ENCODE results near the gene CD19. TPM values are rescaled to one million over a fixed set of nuclear protein-coding genes. Genes with fewer than 3 reads are reported as not detected.

Gene CD19
- total RNA-seq, 1 experiment from 2014 or later = not detected

GRCh38 chr16:28932339-28933141 lies 769 bp downstream of the CD19 start:
- BruUV-seq (replicated peaks) = no TSS peak
- ChIA-PET POLR2A (interaction anchor here (0.5 kb wide), 1 partner anchor 94 kb away, joined by 6 read pairs; no protein-coding TSS in a partner anchor), CTCF (interaction anchor here (0.6 kb wide), 1 partner anchor 45 kb away, joined by 3 read pairs; no protein-coding TSS in a partner anchor)
- intact Hi-C loops (cut with micrococcal nuclease; ENCODE audit: unreplicated experiment) = no loop called here
- H3K27ac ChIP-seq (ENCODE audit: low read length) = no peak overlapping the region
- H3K27me3 ChIP-seq (ENCODE audit: control insufficient read depth, insufficient read depth, low read length) = no peaks in the 10 kb centered on the region
- no peaks in the 10 kb centered on the region for H3K36me3 ChIP-seq (ENCODE audit: control insufficient read depth, insufficient read depth, low read length)
- ATAC-seq (no peak), DNase-seq (ENCODE audit: low read depth, low spot score) (no peak)
- no peaks in the 10 kb centered on the region for H3K4me1 ChIP-seq (ENCODE audit: control insufficient read depth, insufficient read depth, low read length)
- in situ Hi-C loops (cut with HindIII; ENCODE audit: low pct_unique_long_range_greater_than_20kb, low sequenced_read_pairs) = no loop called here
- H3K9me3 ChIP-seq (ENCODE audit: control insufficient read depth, insufficient read depth, low read depth, low read length) = no peaks in the 10 kb centered on the region
- no peak overlapping the region for H3K4me3 ChIP-seq (ENCODE audit: low read depth in 2 of 2, low read length in 2 of 2)
- no peak for TF ChIP-seq TCF7L2 (IDR thresholded peaks at IDR 0.05; ENCODE audit: low read depth, low read length)
- no peak for TF ChIP-seq CTCF (IDR thresholded peaks at IDR 0.05)
- no peak for TF ChIP-seq SIN3A (IDR thresholded peaks at IDR 0.05; ENCODE audit: borderline replicate concordance, insufficient read depth, low read depth, low read length)
- TF ChIP-seq POLR2AphosphoS5 (IDR thresholded peaks at IDR 0.05; ENCODE audit: low read depth, low read length) = no peak
- TF ChIP-seq REST (IDR thresholded peaks at IDR 0.05; ENCODE audit: insufficient read depth in 1 of 2, low read depth in 2 of 2, low read length in 1 of 2) = no peak

GRCh38 chr16:28933171-28933570 lies 1.4 kb downstream of the CD19 start:
- Histone ChIP-seq H3K27me3 (ENCODE audit: control insufficient read depth, insufficient read depth, low read length) (no peaks in the 10 kb centered on the region), H3K4me3 (ENCODE audit: low read depth in 2 of 2, low read length in 2 of 2) (no peak overlapping the region), H3K36me3 (ENCODE audit: control insufficient read depth, insufficient read depth, low read length) (no peaks in the 10 kb centered on the region), H3K4me1 (ENCODE audit: control insufficient read depth, insufficient read depth, low read length) (no peaks in the 10 kb centered on the region), H3K27ac (ENCODE audit: low read length) (no peak overlapping the region), H3K9me3 (ENCODE audit: control insufficient read depth, insufficient read depth, low read depth, low read length) (no peaks in the 10 kb centered on the region)
- DNase-seq (ENCODE audit: low read depth, low spot score) (no peak), ATAC-seq (no peak)
- POLR2A ChIA-PET = no interaction called here
- in situ Hi-C loops (cut with HindIII; ENCODE audit: low pct_unique_long_range_greater_than_20kb, low sequenced_read_pairs) (no loop called here), intact Hi-C loops (cut with micrococcal nuclease; ENCODE audit: unreplicated experiment) (no loop called here)
- BruUV-seq (replicated peaks) = no TSS peak
- CTCF ChIA-PET = interaction anchor here (0.6 kb wide), 1 partner anchor 46 kb away, joined by 3 read pairs; no protein-coding TSS in a partner anchor
- TF ChIP-seq REST (IDR thresholded peaks at IDR 0.05; ENCODE audit: insufficient read depth in 1 of 2, low read depth in 2 of 2, low read length in 1 of 2) (no peak), TCF7L2 (IDR thresholded peaks at IDR 0.05; ENCODE audit: low read depth, low read length) (no peak), POLR2AphosphoS5 (IDR thresholded peaks at IDR 0.05; ENCODE audit: low read depth, low read length) (no peak), CTCF (IDR thresholded peaks at IDR 0.05) (no peak), SIN3A (IDR thresholded peaks at IDR 0.05; ENCODE audit: borderline replicate concordance, insufficient read depth, low read depth, low read length) (no peak)
